WTC11 (cell line): ENCODE results near the gene PEAK1.
"Not testable (repeated sequence)": the region's sequence is repeated elsewhere in the genome, so short reads cannot be mapped to it uniquely, and the experiment has no call there.

Experiments
- CREB1 ChIP-seq: sonication (generic); formaldehyde crosslinking; IDR thresholded peaks from 2 replicates; pipeline ENCODE4 v1.8.0; 2023; ENCODE audit warnings: mild to moderate bottlenecking, missing genetic modification reagents
- ZNF232 ChIP-seq: sonication (generic); formaldehyde crosslinking; IDR thresholded peaks from 2 replicates; pipeline ENCODE4 v1.8.0; 2022; ENCODE audit warnings: mild to moderate bottlenecking, missing genetic modification reagents
- ZNF423 ChIP-seq: fragments of 250-450 bp; sonication (Bioruptor Pico); IDR thresholded peaks from 2 replicates; pipeline ENCODE4 v2.1.2; 2022; ENCODE audit warnings: mild to moderate bottlenecking, moderate library complexity
- TF ChIP-seq, protein P1 (sequence below): sonication (generic); formaldehyde crosslinking; IDR thresholded peaks from 2 replicates; pipeline ENCODE4 v1.8.1; 2023; ENCODE audit warnings: mild to moderate bottlenecking, missing genetic modification reagents

- not testable (repeated sequence) for TF ChIP-seq CREB1, ZNF232, ZNF423 (CRISPR knock-in tag)
- TF ChIP-seq, protein P1, sequence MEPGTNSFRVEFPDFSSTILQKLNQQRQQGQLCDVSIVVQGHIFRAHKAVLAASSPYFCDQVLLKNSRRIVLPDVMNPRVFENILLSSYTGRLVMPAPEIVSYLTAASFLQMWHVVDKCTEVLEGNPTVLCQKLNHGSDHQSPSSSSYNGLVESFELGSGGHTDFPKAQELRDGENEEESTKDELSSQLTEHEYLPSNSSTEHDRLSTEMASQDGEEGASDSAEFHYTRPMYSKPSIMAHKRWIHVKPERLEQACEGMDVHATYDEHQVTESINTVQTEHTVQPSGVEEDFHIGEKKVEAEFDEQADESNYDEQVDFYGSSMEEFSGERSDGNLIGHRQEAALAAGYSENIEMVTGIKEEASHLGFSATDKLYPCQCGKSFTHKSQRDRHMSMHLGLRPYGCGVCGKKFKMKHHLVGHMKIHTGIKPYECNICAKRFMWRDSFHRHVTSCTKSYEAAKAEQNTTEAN (CRISPR knock-in tag) = not testable (repeated sequence)
Measured at GRCh38 chr15:77184352-77184751, 235.6 kb downstream of the PEAK1 start.
